Midbrain (tissue), 1 donor: ENCODE measurements around the gene LGALS7.
"Not testable (repeated sequence)": the region's sequence is repeated elsewhere in the genome, so short reads cannot be mapped to it uniquely, and the experiment has no call there.

ENCODE experiments used
- DNase-seq: peaks from one replicate; lab custom pipeline; 2025; lab: John Stamatoyannopoulos, UW

The LGALS7 gene

DNA sequence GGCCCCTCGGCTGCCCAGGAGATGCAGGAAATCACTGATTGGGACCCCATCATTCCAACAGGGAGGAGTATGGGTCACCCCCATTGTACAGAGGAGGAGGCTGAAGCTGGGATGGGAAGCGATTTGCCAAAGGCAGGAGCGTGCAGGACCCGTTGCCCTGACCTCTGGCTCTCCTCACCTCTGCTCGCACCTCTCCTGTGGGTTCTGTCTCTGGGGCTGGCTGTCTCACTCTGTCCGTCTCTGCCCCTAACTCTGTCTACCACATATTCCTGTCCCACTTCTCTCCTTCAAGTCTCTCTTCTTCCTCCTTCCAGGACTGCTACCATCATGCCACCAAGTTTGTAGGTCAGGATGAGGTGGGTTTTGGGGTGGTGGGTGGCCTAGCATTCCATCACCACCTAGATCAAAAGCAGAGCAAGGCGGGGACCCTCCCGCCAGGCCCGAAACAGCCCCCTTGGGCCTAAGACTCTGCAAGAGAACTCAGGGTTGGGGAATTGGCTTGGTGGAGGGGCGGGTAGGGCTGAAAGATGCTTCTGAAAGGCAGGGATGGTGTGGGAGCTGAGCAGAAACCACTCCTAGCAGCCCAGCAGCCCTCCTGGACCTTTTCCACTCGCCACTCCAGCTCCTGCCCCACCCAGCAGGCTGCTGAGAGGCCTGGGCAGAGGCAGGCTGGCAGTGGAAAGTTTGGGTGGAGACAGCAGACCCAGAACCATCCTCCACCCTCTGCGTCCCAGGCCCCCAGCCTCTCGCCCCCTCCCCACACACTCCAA is 1.0 kb upstream of the LGALS7 start:
- DNase-seq, result no peak

DNA sequence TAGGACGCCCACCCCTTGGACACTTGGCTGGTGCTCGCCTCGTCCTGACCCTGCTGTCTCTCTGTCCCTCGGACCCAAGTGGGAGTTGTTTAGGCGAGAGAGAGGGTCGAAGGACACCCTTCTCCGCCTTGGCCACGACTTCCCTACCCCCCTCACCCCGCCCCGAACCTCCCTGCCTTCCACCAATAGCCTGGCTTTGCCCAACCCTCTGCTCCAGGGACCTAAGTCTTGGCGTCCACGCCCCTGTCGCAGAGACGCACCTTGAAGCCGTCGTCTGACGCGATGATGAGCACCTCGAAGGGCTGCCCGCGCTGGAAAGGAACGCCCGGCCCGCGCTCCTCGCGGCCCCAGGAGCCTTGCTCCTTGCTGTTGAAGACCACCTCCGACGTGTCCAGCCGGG is 1.7 kb downstream of the LGALS7 start:
- DNase-seq, result not testable (repeated sequence)

DNA sequence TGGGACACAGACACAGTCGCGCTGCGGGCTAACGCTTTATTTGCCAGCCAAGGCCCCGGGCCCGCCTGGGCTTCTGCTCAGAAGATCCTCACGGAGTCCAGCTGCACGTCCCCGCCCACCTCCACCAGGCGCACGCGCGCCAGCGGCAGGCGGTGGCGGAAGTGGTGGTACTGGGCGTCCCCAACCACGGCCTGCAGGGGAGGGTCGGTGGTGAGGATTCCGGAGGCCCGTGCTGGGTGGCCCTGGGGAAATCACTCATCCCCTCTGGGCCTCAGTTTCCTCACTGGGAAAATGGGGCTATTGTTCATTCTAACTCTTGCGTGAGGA is 2.4 kb downstream of the LGALS7 start:
- DNase-seq, result not testable (repeated sequence)

DNA sequence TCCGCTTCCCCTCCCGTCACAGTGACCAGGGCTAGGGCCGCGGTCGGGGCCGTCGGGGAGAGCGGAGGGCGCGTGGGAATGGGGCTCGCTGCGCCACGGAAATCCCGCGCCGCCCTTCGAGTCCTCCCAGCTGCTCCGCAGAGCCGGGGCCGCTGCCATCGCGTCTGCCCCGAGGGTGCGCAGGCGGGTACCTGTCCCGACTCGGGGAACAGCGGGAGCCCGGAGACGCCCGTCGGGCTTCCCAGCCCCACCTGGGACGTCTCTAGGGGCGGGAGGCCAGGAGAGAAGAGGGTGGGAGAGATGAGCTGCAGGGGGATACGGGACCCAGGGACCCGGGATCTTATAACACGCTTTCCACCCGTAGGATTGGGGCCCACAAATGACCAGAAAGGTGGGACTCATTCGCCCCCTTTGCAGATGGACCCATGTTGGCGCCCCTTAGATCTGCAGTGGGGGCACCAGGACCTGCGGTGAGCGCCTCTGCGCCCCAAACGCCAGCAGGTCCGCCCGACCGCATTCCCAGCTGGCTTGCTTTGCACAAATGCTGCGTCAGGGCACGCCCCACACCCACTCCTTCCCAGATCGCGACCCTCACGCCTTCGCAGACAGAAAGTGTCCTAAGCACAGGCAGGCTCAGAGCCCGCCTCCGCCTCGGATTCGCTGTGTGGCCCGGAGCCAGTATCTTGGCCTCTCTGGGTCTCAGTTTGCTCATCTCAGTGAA is 2.9 kb downstream of the LGALS7 start:
- DNase-seq, result not testable (repeated sequence)

DNA sequence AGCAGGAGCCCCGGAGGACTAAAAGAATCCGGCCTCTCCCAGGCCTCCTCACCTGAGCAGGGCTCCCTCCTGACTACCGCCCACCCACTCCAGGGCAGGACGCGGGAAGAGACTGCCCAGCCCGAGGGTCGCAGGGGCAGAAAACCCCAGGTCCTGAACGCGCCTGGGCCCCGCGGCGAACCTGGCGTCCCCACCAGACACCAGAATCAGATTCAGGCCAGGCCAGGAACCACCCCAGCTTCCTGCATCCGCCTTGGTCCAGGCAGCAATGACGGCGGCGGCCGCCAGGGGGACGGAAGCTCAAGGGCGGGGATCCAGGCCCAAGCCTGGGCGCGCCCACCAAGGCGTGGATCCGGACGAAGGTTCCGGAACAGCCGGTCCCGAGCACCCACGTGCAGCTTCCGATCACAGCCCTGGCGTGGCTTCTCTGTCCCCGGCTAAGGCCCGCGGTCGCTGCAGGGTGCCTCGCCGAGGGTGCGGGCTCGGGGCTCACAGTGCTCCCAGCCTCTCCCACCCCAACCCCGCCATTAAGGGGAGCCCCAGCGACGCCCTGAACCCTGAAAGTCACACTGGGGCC is 3.6 kb downstream of the LGALS7 start:
- peak; percentile 19 for DNase-seq

DNA sequence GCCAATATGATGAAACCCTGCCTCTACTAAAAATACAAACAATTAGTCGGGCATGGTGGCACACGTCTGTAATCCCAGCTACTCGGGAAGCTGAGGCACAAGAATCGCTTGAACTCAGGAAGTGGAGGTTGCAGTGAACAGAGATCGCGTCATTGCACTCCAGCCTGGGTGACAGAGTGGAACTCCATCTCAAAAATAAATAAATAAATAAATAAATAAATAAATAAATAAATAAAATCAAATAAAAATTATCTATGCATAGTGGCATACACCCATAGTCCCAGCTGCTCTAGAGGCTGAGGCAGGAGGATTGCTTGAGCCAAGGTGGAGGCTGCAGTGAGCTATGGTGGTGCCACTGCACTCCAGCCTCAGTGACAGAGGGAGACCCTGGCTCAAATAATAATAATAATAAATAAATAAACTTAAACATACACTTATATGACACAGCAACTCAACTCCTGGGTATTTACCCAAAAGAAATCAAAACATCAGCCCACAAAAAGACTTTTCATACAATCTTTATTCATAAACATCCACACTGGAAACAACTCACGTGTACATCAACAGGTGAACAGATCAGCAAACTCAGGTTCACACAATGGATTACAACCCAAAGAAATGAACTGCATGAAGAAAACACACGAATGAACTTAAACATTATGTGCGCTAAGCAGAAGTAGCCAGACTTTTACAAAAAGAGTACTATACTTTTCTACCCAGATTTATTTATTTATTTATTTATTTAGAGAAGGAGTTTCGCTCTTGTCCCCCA is 6.9 kb downstream of the LGALS7 start:
- DNase-seq, result no peak

DNA sequence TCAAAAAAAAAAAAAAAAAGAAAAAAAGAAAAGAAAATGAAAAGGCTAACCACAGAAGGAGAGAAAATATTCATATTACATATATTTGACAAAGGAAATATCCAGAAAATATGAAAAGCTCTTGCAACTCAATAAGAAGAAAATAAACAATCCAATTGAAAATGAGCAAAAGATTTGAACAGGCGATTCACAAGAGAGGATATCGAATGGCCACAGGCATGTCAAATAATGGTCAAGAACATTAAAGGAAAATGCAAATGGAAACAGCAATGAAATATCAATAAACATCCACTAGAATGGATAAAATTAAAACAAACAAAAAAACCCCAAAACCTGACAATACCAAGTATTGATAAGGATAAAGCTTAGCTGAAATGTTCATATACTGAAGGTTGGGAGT is 8.1 kb downstream of the LGALS7 start:
- DNase-seq, result no peak

DNA sequence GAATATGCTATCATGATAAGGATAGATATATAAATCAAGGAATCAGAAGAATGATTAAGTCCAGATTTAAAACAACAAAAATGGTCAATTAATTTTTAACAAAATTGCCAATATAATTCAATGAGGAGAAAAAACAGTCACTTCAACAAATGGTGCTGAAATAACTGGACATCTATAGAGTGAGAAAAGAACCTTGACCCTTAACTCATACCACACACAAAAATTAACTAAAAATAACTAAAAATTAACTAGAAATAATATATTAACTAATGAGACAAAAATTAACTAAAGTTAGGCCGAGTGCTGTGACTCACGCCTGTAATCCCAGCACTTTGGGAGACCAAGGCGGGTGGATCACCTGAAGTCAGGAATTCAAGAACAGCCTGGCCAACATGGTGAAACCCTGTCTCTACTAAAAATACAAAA is 9.5 kb downstream of the LGALS7 start:
- DNase-seq, result no peak

DNA sequence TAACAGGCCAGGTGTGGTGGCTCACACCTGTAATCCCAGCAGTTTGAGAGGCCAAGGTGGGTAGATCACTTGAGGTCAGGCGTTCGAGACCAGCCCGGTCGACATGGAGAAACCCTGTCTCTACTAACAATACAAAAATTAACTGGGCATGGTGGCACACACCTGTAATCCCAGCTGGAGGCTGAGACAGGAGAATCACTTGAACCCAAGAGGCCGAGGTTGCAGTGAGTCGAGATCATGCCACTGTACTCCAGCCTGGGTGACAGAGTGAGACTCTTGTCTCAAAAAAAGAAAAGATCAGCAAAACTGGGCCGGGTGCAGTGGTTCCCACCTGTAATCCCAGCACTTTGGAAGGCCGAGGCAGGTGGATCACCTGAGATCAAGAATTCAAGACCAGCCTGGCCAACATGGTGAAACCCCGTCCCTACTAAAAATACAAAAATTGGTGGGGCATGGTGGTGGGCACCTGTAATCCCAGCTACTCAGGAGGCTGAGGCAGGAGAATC is 11.4 kb downstream of the LGALS7 start:
- DNase-seq, result not testable (repeated sequence)

DNA sequence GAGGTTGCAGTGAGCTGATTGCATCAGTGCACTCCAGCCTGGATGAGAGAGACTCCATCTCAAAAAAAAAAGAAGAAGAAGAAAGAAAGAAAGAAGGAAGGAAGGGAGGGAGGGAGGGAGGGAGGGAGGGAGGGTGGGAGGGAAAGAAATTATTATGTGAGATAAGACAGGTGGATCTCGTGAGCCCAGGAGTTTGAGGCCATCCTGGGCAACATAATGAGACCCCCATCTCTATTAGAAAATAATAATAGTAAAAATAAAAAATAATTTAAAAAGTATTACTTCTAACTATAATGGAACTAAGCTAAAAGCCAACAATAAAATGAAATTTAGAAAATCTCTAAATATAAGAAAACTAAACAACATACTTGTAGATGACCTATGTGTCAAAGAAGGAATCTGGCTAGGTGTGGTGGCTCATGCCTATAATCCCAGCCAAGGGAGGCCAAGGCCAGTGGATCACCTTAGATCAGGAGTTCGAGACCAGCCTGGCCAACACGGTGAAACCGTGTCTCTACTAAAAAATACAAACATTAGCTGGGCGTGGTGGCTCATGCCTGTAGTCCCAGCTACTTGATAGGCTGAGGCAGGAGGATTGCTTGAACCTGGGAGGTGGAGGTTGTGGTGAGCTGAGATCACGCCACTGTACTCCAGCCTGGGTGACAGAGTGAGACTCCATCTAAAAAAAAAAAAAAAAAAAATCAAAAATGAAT is 12.4 kb downstream of the LGALS7 start:
- not testable (repeated sequence) for DNase-seq

DNA sequence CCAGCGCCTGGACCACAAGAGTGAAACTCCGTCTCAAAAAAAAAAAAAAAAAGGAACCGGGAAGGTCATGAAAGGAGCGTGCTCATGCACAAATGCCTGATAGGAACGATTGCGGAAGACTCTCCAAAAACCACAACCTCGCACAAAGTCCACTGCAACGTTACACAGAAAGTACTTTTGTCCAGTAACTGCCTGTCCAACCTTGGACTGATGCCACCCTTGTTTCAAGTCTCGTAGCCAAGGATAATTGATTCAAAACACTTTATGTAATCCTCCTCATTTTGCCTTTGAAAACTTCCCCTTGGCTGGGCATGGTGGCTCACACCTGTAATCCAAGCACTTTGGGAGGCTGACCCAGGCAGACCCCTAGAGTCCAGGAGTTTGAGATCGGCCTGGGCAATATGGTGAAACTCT is 13.7 kb downstream of the LGALS7 start:
- no peak for DNase-seq

DNA sequence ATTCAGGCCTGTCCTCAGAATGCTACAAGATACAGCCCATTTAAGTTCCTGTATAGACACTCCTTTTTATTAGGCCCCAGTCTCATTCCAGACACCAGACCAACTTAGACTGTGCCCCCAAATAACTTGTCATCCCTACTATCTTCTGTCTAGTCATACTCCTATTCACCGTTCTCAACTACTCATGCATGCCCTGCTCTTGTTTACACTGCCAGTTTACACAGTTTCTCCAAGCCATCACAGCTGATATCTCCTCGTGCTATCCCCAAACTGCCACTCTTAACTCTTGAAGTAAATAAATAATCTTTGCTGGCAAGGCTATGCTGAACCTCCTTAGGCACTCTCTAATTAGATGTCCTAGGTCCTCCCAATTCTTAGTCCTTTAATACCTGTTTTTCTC is 19.1 kb downstream of the LGALS7 start:
- DNase-seq, result not testable (repeated sequence)

DNA sequence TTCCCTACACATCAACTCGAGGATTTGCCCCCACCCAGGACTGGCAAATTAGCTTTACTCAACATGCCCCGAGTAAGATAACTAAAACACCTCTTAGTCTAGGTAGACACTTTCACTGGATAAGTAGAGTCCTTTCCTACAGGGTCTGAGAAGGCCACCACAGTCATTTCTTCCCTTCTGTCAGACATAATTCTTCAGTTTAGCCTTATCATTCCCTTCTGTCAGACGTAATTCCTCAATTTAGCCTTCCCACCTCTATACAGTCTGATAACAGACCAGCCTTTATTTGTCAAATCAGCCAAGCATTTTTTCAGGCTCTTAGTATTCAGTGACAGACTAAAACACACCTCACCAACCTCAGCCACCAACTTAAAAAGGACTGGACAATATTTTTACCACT is 19.5 kb downstream of the LGALS7 start:
- DNase-seq, result not testable (repeated sequence)

DNA sequence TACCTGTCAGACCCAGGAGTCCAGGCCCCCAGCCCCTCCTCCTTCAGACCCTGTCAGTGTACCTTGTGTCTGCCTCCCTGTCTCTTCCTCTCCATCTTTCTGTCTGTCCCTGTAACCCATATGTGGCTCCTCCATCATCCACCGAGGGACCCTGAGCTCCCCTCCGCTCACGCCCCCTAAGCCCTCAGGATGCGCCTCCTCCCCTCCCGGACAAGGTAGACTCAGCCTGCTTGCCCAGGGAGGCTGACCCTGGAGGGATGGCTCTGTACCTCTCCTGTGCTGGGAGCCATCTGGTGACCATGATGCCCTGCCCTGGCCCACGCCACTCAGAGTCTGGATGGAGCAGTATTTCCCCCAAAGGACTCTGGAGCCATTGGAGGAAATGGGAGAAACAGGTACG is 28.0 kb downstream of the LGALS7 start:
- no peak for DNase-seq

DNA sequence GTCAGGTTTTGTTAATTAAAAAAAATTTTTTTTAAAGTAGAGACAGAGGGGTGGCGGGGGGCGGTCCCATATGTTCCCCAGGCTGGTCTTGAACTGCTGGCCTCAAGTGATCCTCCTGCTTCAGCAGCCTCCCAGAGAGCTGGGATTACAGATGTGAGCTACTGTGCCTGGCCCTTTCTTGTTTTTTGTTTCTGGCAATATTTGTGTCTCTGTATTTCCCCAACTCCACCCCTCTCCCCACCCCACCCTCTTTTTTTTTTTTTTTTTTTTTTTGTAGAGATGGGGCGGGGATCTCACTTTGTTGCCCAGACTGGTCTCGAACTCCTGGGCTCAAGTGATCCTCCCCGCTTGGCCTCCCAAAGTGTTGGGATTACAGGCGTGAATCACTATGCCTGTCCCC is 28.4 kb downstream of the LGALS7 start:
- no peak for DNase-seq

DNA sequence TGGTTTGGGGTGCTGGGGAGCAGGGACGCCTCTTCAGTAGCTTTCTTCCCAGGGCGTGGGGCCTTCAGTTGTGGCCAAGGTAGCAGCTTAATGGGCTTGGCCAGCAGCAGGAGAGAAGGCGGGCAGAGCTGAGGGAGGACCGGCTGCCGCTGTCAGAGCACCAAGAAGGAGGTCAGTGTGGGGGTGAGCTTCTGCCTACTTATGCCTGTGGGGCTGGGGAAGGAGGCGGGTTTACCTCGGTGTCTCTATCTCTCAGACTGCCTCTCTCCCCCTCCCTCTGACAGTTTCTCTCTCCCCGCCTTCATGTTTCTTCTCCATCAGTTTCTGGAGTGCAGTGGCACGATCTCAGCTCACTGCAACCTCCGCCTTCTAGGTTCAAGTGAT is 29.0 kb downstream of the LGALS7 start, which contains the start of gene CAPN12:
CAPN12 (minus strand) TSS at position 177 of the 384 bp plus-strand sequence. CDS start 309 bp downstream, outside the sequence.
- DNase-seq, result no peak

DNA sequence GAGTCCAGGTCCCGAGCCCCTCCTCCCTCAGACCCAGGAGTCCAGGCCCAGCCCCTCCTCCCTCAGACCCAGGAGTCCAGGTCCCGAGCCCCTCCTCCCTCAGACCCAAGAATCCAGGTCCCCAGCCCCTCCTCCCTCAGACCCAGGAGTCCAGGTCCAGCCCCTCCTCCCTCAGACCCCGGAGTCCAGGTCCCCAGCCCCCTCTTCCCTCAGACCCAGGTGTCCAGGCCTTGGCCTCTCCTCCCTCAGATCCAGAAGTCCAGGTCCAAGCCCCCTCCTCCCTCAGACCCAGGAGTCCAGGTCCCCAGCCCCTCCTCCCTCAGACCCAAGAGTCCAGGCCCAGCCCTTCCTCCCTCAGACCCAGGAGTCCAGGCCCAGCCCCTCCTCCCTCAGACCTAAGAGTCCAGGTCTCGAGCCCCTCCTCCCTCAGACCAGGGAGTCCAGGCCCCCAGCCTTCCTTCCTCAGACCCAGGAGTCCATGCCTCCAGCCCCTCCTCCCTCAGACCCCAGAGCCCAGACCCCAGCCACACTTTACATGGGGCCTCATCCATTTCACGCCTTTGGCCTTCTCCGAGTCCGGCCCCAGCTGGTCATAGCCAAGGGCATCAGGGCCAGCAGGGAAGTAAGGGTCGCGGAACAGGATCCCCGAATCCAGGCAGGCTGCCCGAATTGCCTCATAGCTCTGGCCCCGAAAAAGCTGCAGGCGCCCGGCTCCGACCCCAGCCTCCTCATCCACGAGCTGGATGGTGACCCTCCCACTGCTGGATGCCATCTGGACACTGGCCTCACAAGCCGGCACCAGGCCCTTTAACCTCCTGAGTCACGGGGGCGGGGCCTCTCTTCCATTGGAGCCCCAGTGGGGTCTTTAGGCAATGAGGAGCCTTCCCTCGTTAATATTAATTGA is 29.7 kb downstream of the LGALS7 start:
- no peak for DNase-seq

DNA sequence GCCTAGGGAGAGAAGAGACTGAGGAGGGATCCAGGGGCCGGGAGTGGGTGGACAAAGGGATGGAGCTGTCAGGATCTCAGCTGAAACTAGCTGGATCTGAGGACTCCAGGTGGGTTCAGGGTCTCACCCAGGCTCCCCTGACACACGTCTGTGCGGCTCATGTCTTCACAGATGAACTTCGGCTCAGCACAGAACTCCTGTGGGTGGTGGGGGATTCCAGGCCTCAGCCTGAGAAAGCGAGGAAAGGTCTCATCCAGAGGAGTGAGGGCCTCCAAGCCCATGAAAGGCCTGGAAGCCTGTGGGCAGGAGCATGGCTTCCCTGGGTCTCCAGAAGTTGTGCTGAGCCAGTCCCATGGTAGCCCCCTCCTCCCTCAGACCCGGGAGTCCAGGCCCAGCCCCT is 30.4 kb downstream of the LGALS7 start:
- no peak for DNase-seq

DNA sequence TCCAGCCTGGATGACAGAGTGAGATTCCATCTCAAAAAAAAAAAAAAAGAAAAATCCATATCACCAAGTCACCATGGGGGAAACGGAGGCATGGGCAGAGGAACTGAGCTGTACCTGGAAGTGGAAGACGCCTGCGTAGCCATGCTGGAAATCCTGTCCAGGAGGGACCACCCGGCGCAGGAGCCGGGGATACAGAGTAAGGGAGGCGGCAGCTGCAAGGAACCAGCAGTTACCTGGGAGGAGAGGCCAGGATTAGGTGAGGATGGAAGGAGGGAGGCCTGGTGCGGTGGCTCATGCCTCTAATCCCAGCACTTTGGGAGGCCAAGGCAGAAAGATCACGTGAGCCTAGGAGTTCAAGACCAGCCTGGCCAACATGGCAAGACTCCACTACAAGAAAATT is 31.0 kb downstream of the LGALS7 start:
- DNase-seq, result no peak

DNA sequence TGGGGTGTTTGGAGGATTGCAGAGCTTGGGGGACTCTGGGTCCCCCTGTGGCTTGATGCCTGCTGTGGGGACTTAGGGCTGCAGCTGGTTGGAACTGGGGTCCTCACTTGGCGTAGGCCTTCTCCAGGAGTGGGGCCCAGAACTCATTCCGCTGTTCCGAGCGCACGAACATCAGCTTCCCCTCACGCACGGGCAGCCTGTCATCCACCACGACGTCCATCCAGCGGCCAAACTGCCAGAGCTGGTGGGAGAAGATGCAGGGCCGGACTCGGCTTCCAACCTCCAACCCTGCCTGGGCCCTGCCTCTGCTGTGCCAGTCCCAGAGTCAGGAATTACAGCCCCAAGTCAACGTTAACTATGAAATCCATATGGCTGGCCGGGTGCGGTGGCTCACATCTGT is 31.6 kb downstream of the LGALS7 start:
- DNase-seq, result no peak
